GM06990 (cell line): ENCODE measurements around the gene OLFM1.

Experiments
- DNase-seq: peaks from one replicate; pipeline ENCODE4 v3.0.0-alpha.2; 2011; ENCODE audit not compliant: insufficient read length; ENCODE audit errors: extremely low read depth
- H3K27me3 ChIP-seq: replicated peaks from 2 replicates; pipeline ENCODE4 v1.6.0; 2011; ENCODE audit warnings: low read length; ENCODE audit not compliant: control insufficient read depth, insufficient read depth
- H3K36me3 ChIP-seq: 2 replicates; pipeline ENCODE4 v1.5.1; 2011; ENCODE audit warnings: low read length; ENCODE audit not compliant: control insufficient read depth, insufficient read depth
- H3K4me3 ChIP-seq: replicated peaks from 2 replicates; pipeline ENCODE4 v1.5.1; 2011; ENCODE audit warnings: low read depth, mild to moderate bottlenecking, control low read depth, low read length
- CTCF ChIP-seq: IDR thresholded peaks from 2 replicates; pipeline ENCODE4 v1.5.1; 2011; ENCODE audit warnings: low read length, control low read depth, mild to moderate bottlenecking, inconsistent platforms; ENCODE audit not compliant: insufficient read depth, poor library complexity, severe bottlenecking

OLFM1 gene

GRCh38 chr9:135076876-135077430, 10.5 kb upstream of the OLFM1 start:
- no peaks in the 10 kb centered on the region; the same call in none of the 2 replicates for H3K27me3 ChIP-seq

GRCh38 chr9:135077497-135078200, 9.8 kb upstream of the OLFM1 start:
- Histone ChIP-seq H3K27me3 (no peaks in the 10 kb centered on the region; the same call in none of the 2 replicates), H3K36me3 (no peaks in the 10 kb centered on the region), H3K4me3 (no peak overlapping the region)
- TF ChIP-seq CTCF: no peak
- DNase-seq: no peak

More at GRCh38 chr9:135076876-135077430, 10.5 kb upstream of the OLFM1 start:
- DNase-seq: no peak
- no peak for TF ChIP-seq CTCF
- Histone ChIP-seq H3K4me3 (no peak overlapping the region), H3K36me3 (no peaks in the 10 kb centered on the region)

- Histone ChIP-seq H3K36me3 (no peaks in the 10 kb centered on the region), H3K27me3 (no peaks in the 10 kb centered on the region; the same call in none of the 2 replicates), H3K4me3 (no peak overlapping the region)
- no peak for DNase-seq
- TF ChIP-seq CTCF: no peak
Measured at GRCh38 chr9:135078361-135078821, 9.1 kb upstream of the OLFM1 start.

- Histone ChIP-seq H3K36me3 (no peaks in the 10 kb centered on the region), H3K27me3 (peaks cover 2% of the 10 kb centered on the region), H3K4me3 (no peak overlapping the region)
- DNase-seq: no peak
- no peak for TF ChIP-seq CTCF
Measured at GRCh38 chr9:135079018-135079417, 8.4 kb upstream of the OLFM1 start.

GRCh38 chr9:135079676-135080075, 7.8 kb upstream of the OLFM1 start:
- Histone ChIP-seq H3K4me3 (no peak overlapping the region), H3K36me3 (no peaks in the 10 kb centered on the region), H3K27me3 (peaks cover 2% of the 10 kb centered on the region)
- no peak for DNase-seq
- no peak for TF ChIP-seq CTCF
